ENCODE data around the gene CEP162. TPM values are rescaled to one million over a fixed set of nuclear protein-coding genes. Genes with fewer than 3 reads are reported as not detected.
"Not testable (repeated sequence)": the region's sequence is repeated elsewhere in the genome, so short reads cannot be mapped to it uniquely, and the experiment has no call there.

Gene CEP162
- total and polyA plus RNA-seq, 12 donors: 2.1 to 5.6 (median 3.8) TPM

GRCh38 chr6:84255641-84256040, 28.2 kb upstream of the CEP162 start:
- TF ChIP-seq, protein P1, sequence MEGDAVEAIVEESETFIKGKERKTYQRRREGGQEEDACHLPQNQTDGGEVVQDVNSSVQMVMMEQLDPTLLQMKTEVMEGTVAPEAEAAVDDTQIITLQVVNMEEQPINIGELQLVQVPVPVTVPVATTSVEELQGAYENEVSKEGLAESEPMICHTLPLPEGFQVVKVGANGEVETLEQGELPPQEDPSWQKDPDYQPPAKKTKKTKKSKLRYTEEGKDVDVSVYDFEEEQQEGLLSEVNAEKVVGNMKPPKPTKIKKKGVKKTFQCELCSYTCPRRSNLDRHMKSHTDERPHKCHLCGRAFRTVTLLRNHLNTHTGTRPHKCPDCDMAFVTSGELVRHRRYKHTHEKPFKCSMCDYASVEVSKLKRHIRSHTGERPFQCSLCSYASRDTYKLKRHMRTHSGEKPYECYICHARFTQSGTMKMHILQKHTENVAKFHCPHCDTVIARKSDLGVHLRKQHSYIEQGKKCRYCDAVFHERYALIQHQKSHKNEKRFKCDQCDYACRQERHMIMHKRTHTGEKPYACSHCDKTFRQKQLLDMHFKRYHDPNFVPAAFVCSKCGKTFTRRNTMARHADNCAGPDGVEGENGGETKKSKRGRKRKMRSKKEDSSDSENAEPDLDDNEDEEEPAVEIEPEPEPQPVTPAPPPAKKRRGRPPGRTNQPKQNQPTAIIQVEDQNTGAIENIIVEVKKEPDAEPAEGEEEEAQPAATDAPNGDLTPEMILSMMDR (IDR thresholded peaks at IDR 0.05): no peak
- ATAC-seq (no peak), DNase-seq (no peak)
- intact Hi-C loops (cut with DNase I): no loop called here
- Histone ChIP-seq H3K4me3 (no peak overlapping the region), H3K27ac (no peak overlapping the region), H3K36me3 (no peaks in the 10 kb centered on the region), H3K27me3 (peaks cover 0 to 4% (median 0%) of the 10 kb centered on the region in 7 donors), H3K4me1 (peaks cover 0 to 15% (median 6%) of the 10 kb centered on the region in 9 donors), H3K9me3 (no peaks in the 10 kb centered on the region)

DNA sequence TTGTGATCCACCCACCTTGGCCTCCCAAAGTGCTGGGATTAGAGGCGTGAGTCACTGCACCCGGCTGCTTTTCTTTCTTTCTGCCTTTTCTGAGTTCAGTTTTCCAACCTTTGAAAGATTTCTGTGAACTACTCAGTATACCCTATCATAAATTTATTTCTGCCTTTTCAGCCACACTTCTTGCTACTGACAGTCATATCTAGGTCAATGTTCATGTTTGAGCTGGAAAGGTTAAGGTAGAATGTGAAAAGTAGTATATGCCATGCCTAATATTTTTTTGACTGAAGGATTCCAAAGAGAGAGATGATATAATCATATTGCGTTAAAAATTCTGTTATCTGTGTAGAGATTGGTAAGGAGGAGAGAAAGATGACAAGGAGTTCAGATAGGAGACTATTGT, 25.9 kb upstream of the CEP162 start:
- Histone ChIP-seq H3K4me1 (peaks cover 0 to 15% (median 5%) of the 10 kb centered on the region in 9 donors), H3K9me3 (no peaks in the 10 kb centered on the region), H3K27ac (no peak overlapping the region), H3K4me3 (no peak overlapping the region), H3K36me3 (no peaks in the 10 kb centered on the region), H3K27me3 (peaks cover 0 to 4% (median 0%) of the 10 kb centered on the region in 7 donors)
- intact Hi-C loops (cut with DNase I): no loop called here
- 85 to 92% methylated on average over 3 of the region's 3 CpGs for WGBS, 2 donors
- TF ChIP-seq, protein P1 (IDR thresholded peaks at IDR 0.05): no peak
- no peak for ATAC-seq
- no peak for DNase-seq

DNA sequence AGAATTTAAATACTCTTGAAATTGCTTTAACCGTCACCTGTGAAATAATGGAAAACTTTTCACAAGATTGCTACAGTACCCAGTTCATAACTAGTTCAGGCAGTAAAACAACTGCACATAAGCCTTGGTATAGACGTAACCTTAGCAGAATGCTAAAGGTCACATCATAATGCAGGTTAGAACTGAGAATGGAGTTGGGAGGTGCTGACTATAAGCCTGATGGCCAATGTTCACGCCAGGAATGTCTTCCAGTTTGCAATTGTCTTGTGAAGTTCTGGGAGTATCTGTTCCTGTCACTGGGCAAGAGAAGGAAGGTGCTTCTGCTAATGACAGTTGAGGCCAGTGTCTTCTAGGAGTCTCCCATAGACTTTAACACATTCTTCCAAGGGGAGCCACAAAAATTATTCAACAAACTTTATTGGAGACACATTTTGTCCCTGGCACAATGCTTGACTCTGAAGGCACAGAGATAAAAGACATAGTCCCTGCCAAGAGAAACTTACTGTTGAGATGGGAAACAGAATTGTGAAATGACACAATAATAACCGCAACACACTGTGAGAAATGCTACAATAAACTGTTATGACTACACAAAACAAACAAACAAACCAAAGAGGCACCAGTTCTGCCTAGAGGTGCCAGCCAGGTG, 24.6 kb upstream of the CEP162 start:
- Histone ChIP-seq H3K27me3 (peaks cover 0 to 4% (median 0%) of the 10 kb centered on the region in 7 donors), H3K4me3 (no peak overlapping the region), H3K36me3 (no peaks in the 10 kb centered on the region), H3K9me3 (no peaks in the 10 kb centered on the region), H3K27ac (no peak overlapping the region), H3K4me1 (peaks cover 0 to 6% (median 0%) of the 10 kb centered on the region in 9 donors)
- DNase-seq: no peak
- TF ChIP-seq, protein P1 (IDR thresholded peaks at IDR 0.05): no peak
- no peak for ATAC-seq
- intact Hi-C loops (cut with DNase I): no loop called here
- 75 to 84% methylated on average over 4 of the region's 4 CpGs for WGBS, 2 donors

GRCh38 chr6:84249724-84250123, 22.3 kb upstream of the CEP162 start:
- DNase-seq (no peak), ATAC-seq (peak in 1 of 8 donors; percentile 47)
- H3K9me3 ChIP-seq: no peaks in the 10 kb centered on the region
- WGBS, 2 donors: 47 to 49% methylated on average over 3 of the region's 3 CpGs
- no peaks in the 10 kb centered on the region for H3K36me3 ChIP-seq
- H3K27me3 ChIP-seq: peaks cover 0 to 4% (median 0%) of the 10 kb centered on the region in 7 donors
- no peak overlapping the region for H3K27ac ChIP-seq
- intact Hi-C loops (cut with DNase I): no loop called here
- TF ChIP-seq, protein P1 (IDR thresholded peaks at IDR 0.05): no peak
- no peak overlapping the region for H3K4me3 ChIP-seq
- no peaks in the 10 kb centered on the region for H3K4me1 ChIP-seq

DNA sequence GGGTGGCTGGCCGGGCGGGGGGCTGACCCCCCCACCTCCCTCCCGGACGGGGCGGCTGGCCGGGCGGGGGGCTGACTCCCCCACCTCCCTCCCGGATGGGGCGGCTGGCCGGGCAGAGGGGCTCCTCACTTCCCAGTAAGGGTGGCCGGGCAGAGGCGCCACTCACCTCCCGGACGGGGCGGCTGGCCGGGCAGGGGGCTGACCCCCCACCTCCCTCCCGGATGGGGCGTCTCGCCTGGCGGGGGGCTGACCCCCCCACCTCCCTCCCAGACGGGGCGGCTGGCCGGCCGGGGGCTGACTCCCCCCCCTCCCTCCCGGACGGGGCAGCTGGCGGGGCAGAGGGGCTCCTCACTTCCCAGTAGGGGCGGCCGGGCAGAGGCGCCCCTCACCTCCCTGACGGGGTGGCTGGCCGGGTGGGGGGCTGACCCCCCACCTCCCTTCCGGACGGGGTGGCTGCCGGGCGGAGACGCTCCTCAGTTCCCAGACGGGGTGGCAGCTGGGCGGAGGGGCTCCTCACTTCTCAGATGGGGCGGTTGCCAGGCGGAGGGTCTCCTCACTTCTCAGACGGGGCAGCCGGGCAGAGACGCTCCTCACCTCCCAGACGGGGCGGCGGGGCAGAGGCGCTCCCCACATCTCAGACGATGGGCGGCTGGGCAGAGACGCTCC, 17.1 kb upstream of the CEP162 start:
- 94 to 97% methylated on average over 25 to 50 of the region's 51 CpGs for WGBS, 2 donors
- H3K27ac ChIP-seq; H3K27me3 ChIP-seq; H3K9me3 ChIP-seq; ATAC-seq; H3K4me1 ChIP-seq; intact Hi-C loops (cut with DNase I); H3K4me3 ChIP-seq; H3K36me3 ChIP-seq; DNase-seq: not testable (repeated sequence)

Data from heart right ventricle (tissue), 16 donors.